Suprapubic skin (tissue), 4 donors: ENCODE data around the gene PTPMT1. TPM values are rescaled to one million over a fixed set of nuclear protein-coding genes. Genes with fewer than 3 reads are reported as not detected.
"Not testable (repeated sequence)": the region's sequence is repeated elsewhere in the genome, so short reads cannot be mapped to it uniquely, and the experiment has no call there.

Experiments used
- DNase-seq, 2 donors: peaks; one replicate each; pipeline ENCODE4 v3.0.0-alpha.2; 2019; ENCODE audit warnings: low spot score in 2 of 2
- H3K27ac ChIP-seq: fragments of 200-600 bp; sonication (generic); one replicate; pipeline ENCODE4 v1.5.1; 2019
- H3K27me3 ChIP-seq: fragments of 200-600 bp; sonication (generic); one replicate; pipeline ENCODE4 v1.5.1; 2019
- H3K36me3 ChIP-seq: fragments of 200-600 bp; sonication (generic); one replicate; pipeline ENCODE4 v1.5.1; 2019
- H3K4me1 ChIP-seq: fragments of 200-600 bp; sonication (generic); one replicate; pipeline ENCODE4 v1.5.1; 2019
- H3K4me3 ChIP-seq: fragments of 200-600 bp; sonication (generic); one replicate; pipeline ENCODE4 v1.5.1; 2019; ENCODE audit warnings: mild to moderate bottlenecking
- H3K9me3 ChIP-seq: fragments of 200-600 bp; sonication (generic); one replicate; pipeline ENCODE4 v1.5.1; 2019
- EP300 ChIP-seq: sonication (generic); formaldehyde crosslinking; IDR thresholded peaks from one replicate; pipeline ENCODE4 v1.6.1; 2017; ENCODE audit warnings: antibody characterized with exemption
- POLR2A ChIP-seq, 2 donors: fragments of 450-650 bp; IDR thresholded peaks; one replicate each; pipeline ENCODE4 v1.6.1; 2017; ENCODE audit warnings: antibody characterized with exemption in 2 of 2, mild to moderate bottlenecking in 2 of 2, moderate library complexity in 2 of 2
- POLR2AphosphoS5 ChIP-seq, 3 donors: sonication (generic); formaldehyde crosslinking; IDR thresholded peaks; one replicate each; pipeline ENCODE4 v1.6.1; 2017; ENCODE audit warnings: antibody characterized with exemption in 3 of 3
- WGBS: methylation state at CpG from one replicate; pipeline ENCODE4 v1.1.5; 2018; 5-methylcytosine and 5-hydroxymethylcytosine counted together
- total RNA-seq, 4 donors: library from RNA; depleted of rRNA; stranded (reverse); fragments of >200 nt; gene quantifications; one replicate each; pipeline ENCODE4 v1.1.0, GENCODE V29; 2016
- TF ChIP-seq, protein P1 (sequence below), 2 donors: fragments of 200-600 bp in 1 of 2; fragments of 450-650 bp in 1 of 2; sonication (generic) in 1 of 2; IDR thresholded peaks; one replicate each; pipeline ENCODE4 v1.5.1; 2016 to 2019; ENCODE audit warnings: antibody characterized with exemption in 2 of 2, mild to moderate bottlenecking in 1 of 2, moderate library complexity in 1 of 2

The PTPMT1 gene
- total RNA-seq, 4 donors from 2014 or later: 63.2 to 81.4 (median 71.6) TPM

- H3K4me3 ChIP-seq: peak overlapping the region; percentile 23
Observed at GRCh38 chr11:47524291-47524874, 41.0 kb upstream of the PTPMT1 start.

GRCh38 chr11:47526032-47526431 is 39.4 kb upstream of the PTPMT1 start:
- H3K36me3 ChIP-seq, DNase-seq, H3K27me3 ChIP-seq, H3K27ac ChIP-seq, H3K9me3 ChIP-seq, H3K4me3 ChIP-seq: not testable (repeated sequence)
- 73% methylated on average over 9 of the region's 9 CpGs for WGBS
- H3K4me1 ChIP-seq: peaks cover 53% of the 10 kb centered on the region

More at GRCh38 chr11:47524291-47524874, 41.0 kb upstream of the PTPMT1 start:
- Histone ChIP-seq H3K27me3 (no peaks in the 10 kb centered on the region), H3K9me3 (no peaks in the 10 kb centered on the region), H3K27ac (peak overlapping the region; percentile 79), H3K4me1 (peaks cover 61% of the 10 kb centered on the region), H3K36me3 (peaks cover 4% of the 10 kb centered on the region)
- 8% methylated on average over 9 of the region's 9 CpGs for WGBS
- no peak for TF ChIP-seq POLR2AphosphoS5 (IDR thresholded peaks at IDR 0.05)
- no peak for TF ChIP-seq POLR2A (IDR thresholded peaks at IDR 0.05)
- no peak for TF ChIP-seq EP300
- TF ChIP-seq, protein P1, sequence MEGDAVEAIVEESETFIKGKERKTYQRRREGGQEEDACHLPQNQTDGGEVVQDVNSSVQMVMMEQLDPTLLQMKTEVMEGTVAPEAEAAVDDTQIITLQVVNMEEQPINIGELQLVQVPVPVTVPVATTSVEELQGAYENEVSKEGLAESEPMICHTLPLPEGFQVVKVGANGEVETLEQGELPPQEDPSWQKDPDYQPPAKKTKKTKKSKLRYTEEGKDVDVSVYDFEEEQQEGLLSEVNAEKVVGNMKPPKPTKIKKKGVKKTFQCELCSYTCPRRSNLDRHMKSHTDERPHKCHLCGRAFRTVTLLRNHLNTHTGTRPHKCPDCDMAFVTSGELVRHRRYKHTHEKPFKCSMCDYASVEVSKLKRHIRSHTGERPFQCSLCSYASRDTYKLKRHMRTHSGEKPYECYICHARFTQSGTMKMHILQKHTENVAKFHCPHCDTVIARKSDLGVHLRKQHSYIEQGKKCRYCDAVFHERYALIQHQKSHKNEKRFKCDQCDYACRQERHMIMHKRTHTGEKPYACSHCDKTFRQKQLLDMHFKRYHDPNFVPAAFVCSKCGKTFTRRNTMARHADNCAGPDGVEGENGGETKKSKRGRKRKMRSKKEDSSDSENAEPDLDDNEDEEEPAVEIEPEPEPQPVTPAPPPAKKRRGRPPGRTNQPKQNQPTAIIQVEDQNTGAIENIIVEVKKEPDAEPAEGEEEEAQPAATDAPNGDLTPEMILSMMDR (IDR thresholded peaks at IDR 0.05): no peak
- DNase-seq: no peak

- Histone ChIP-seq H3K27ac (no peak overlapping the region), H3K4me3 (no peak overlapping the region), H3K36me3 (peaks cover 6% of the 10 kb centered on the region), H3K4me1 (peaks cover 42% of the 10 kb centered on the region), H3K27me3 (no peaks in the 10 kb centered on the region), H3K9me3 (no peaks in the 10 kb centered on the region)
- DNase-seq: no peak
- WGBS: 91% methylated on average over 6 of the region's 6 CpGs
- TF ChIP-seq EP300: no peak
- TF ChIP-seq POLR2AphosphoS5 (IDR thresholded peaks at IDR 0.05): no peak
- TF ChIP-seq, protein P1 (IDR thresholded peaks at IDR 0.05): no peak
- no peak for TF ChIP-seq POLR2A (IDR thresholded peaks at IDR 0.05)
Observed at GRCh38 chr11:47527186-47527585, 38.2 kb upstream of the PTPMT1 start.

DNA sequence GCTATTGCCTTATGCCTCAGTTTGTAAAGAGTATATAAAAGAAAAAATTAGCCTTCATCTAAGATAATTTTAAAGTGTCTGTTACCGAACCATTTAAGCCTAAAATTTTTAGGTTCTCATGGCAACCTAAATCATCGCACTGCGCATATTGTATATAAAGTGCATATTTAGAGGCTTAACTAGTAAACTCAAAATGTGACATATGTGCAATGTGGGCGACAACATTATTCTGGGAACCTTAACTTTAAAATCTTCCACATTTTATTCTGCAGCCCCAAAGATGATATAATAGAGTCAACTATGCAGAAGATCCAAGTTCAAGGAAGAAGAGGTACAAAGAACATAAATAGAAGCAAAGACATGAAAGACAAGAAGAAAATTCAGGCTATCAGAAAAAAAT is 35.4 kb upstream of the PTPMT1 start:
- Histone ChIP-seq H3K27ac (no peak overlapping the region), H3K36me3 (peaks cover 6% of the 10 kb centered on the region), H3K4me1 (peaks cover 37% of the 10 kb centered on the region), H3K4me3 (no peak overlapping the region), H3K27me3 (no peaks in the 10 kb centered on the region), H3K9me3 (no peaks in the 10 kb centered on the region)
- no peak for TF ChIP-seq POLR2A (IDR thresholded peaks at IDR 0.05)
- no peak for TF ChIP-seq EP300
- TF ChIP-seq, protein P1 (IDR thresholded peaks at IDR 0.05): no peak
- no peak for TF ChIP-seq POLR2AphosphoS5 (IDR thresholded peaks at IDR 0.05)
- WGBS: 98% methylated on average over 4 of the region's 4 CpGs
- no peak for DNase-seq

- not testable (repeated sequence) for H3K9me3 ChIP-seq, H3K36me3 ChIP-seq, DNase-seq, H3K27me3 ChIP-seq, H3K27ac ChIP-seq, H3K4me3 ChIP-seq
- peaks cover 34% of the 10 kb centered on the region for H3K4me1 ChIP-seq
- 95% methylated on average over 9 of the region's 9 CpGs for WGBS
Observed at GRCh38 chr11:47530721-47531120, 34.7 kb upstream of the PTPMT1 start.

- no peak overlapping the region for H3K27ac ChIP-seq
Observed at GRCh38 chr11:47531666-47532065, 33.7 kb upstream of the PTPMT1 start.

More at GRCh38 chr11:47531666-47532065, 33.7 kb upstream of the PTPMT1 start:
- peaks cover 6% of the 10 kb centered on the region for H3K36me3 ChIP-seq
- H3K4me3 ChIP-seq: no peak overlapping the region
- H3K27me3 ChIP-seq: no peaks in the 10 kb centered on the region
- H3K9me3 ChIP-seq: no peaks in the 10 kb centered on the region
- WGBS: 80% methylated on average over 3 of the region's 3 CpGs
- peaks cover 36% of the 10 kb centered on the region for H3K4me1 ChIP-seq
- TF ChIP-seq POLR2AphosphoS5 (IDR thresholded peaks at IDR 0.05) (no peak), POLR2A (IDR thresholded peaks at IDR 0.05) (no peak), EP300 (no peak)
- TF ChIP-seq, protein P1 (IDR thresholded peaks at IDR 0.05): no peak
- DNase-seq: no peak
